GM12801 (cell line): Measurements from ENCODE around the gene DNAJC3.

Source experiments
- CTCF ChIP-seq: IDR thresholded peaks from one replicate; pipeline ENCODE4 v1.5.1; 2011; ENCODE audit warnings: control low read depth; ENCODE audit not compliant: insufficient read length; ENCODE audit errors: extremely low read depth

The DNAJC3 gene

GRCh38 chr13:95642028-95642621 lies 34.8 kb upstream of the DNAJC3 start:
- TF ChIP-seq CTCF: no peak

GRCh38 chr13:95642999-95643398 lies 33.9 kb upstream of the DNAJC3 start:
- TF ChIP-seq CTCF: no peak

GRCh38 chr13:95643571-95643935 lies 33.4 kb upstream of the DNAJC3 start:
- TF ChIP-seq CTCF: no peak

- no peak for TF ChIP-seq CTCF
These were observed 32.9 kb upstream of the DNAJC3 start for GRCh38 chr13:95643936-95644598.

GRCh38 chr13:95644601-95645052 lies 32.3 kb upstream of the DNAJC3 start, which contains the start of gene DZIP1:
Gene DZIP1 (minus strand): TSS chr13:95644706. CDS start chr13:95642029, 2,677 bp downstream.
- TF ChIP-seq CTCF: no peak

GRCh38 chr13:95647321-95647720 lies 29.6 kb upstream of the DNAJC3 start:
- TF ChIP-seq CTCF: no peak

GRCh38 chr13:95650696-95651095 lies 26.2 kb upstream of the DNAJC3 start:
- TF ChIP-seq CTCF: no peak
